HL-60 (cell line): ENCODE measurements around the gene BOD1L1.

Experiments
- DNase-seq, 2 experiments: peaks; one replicate each; pipeline ENCODE4 v3.0.0-alpha.2; 2010 to 2020; ENCODE audit warnings: low read depth in 1 of 2, low spot score in 1 of 2
- H3K27ac ChIP-seq: fragments of 250-450 bp; sonication (Bioruptor Pico); replicated peaks from 2 replicates; pipeline ENCODE4 v1.5.1; 2020; ENCODE audit warnings: mild to moderate bottlenecking, moderate library complexity
- H3K27me3 ChIP-seq: fragments of 250-450 bp; sonication (Bioruptor Pico); 2 replicates; pipeline ENCODE4 v1.5.1; 2021; ENCODE audit warnings: mild to moderate bottlenecking, moderate library complexity; ENCODE audit not compliant: insufficient read depth, poor library complexity, severe bottlenecking
- H3K4me3 ChIP-seq: replicated peaks from 2 replicates; pipeline ENCODE4 v1.5.1; 2011; ENCODE audit warnings: mild to moderate bottlenecking, control low read depth, low read length; ENCODE audit not compliant: insufficient read depth
- CTCF ChIP-seq: IDR thresholded peaks from one replicate; pipeline ENCODE4 v1.5.1; 2011; ENCODE audit warnings: low read length, control low read depth, inconsistent platforms; ENCODE audit not compliant: insufficient read depth
- GABPA ChIP-seq: IDR thresholded peaks from 2 replicates; pipeline ENCODE4 v1.6.1; 2012; ENCODE audit warnings: low read depth
- POLR2AphosphoS5 ChIP-seq: IDR thresholded peaks from 2 replicates; pipeline ENCODE4 v1.6.1; 2012; ENCODE audit warnings: low read depth
- SPI1 ChIP-seq: IDR thresholded peaks from 2 replicates; pipeline ENCODE4 v1.6.1; 2012; ENCODE audit warnings: low read depth, mild to moderate bottlenecking, borderline replicate concordance
- TF ChIP-seq, protein P1 (sequence below): IDR thresholded peaks from 2 replicates; pipeline ENCODE4 v1.6.1; 2012; ENCODE audit warnings: low read depth; ENCODE audit not compliant: insufficient replicate concordance

Gene BOD1L1

GRCh38 chr4:13611283-13611842, 16.2 kb downstream of the BOD1L1 start:
- Histone ChIP-seq H3K27me3 (no peaks in the 10 kb centered on the region), H3K4me3 (no peak overlapping the region), H3K27ac (no peak overlapping the region)
- DNase-seq, result no peak
- TF ChIP-seq POLR2AphosphoS5 (no peak), CTCF (no peak), SPI1 (no peak), GABPA (no peak)
- TF ChIP-seq, protein P1, sequence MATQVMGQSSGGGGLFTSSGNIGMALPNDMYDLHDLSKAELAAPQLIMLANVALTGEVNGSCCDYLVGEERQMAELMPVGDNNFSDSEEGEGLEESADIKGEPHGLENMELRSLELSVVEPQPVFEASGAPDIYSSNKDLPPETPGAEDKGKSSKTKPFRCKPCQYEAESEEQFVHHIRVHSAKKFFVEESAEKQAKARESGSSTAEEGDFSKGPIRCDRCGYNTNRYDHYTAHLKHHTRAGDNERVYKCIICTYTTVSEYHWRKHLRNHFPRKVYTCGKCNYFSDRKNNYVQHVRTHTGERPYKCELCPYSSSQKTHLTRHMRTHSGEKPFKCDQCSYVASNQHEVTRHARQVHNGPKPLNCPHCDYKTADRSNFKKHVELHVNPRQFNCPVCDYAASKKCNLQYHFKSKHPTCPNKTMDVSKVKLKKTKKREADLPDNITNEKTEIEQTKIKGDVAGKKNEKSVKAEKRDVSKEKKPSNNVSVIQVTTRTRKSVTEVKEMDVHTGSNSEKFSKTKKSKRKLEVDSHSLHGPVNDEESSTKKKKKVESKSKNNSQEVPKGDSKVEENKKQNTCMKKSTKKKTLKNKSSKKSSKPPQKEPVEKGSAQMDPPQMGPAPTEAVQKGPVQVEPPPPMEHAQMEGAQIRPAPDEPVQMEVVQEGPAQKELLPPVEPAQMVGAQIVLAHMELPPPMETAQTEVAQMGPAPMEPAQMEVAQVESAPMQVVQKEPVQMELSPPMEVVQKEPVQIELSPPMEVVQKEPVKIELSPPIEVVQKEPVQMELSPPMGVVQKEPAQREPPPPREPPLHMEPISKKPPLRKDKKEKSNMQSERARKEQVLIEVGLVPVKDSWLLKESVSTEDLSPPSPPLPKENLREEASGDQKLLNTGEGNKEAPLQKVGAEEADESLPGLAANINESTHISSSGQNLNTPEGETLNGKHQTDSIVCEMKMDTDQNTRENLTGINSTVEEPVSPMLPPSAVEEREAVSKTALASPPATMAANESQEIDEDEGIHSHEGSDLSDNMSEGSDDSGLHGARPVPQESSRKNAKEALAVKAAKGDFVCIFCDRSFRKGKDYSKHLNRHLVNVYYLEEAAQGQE, result no peak

GRCh38 chr4:13605330-13605729, 22.2 kb downstream of the BOD1L1 start:
- TF ChIP-seq SPI1 (no peak), GABPA (no peak), POLR2AphosphoS5 (no peak), CTCF (no peak)
- TF ChIP-seq, protein P1, result no peak
- H3K27ac ChIP-seq, result no peak overlapping the region
- DNase-seq, result no peak

GRCh38 chr4:13601848-13602247, 25.7 kb downstream of the BOD1L1 start:
- Histone ChIP-seq H3K4me3 (no peak overlapping the region), H3K27ac (no peak overlapping the region), H3K27me3 (no peaks in the 10 kb centered on the region)
- TF ChIP-seq CTCF (no peak), SPI1 (no peak), GABPA (no peak), POLR2AphosphoS5 (no peak)
- TF ChIP-seq, protein P1, result no peak
- no peak for DNase-seq

More at GRCh38 chr4:13605330-13605729, 22.2 kb downstream of the BOD1L1 start:
- H3K27me3 ChIP-seq, result no peaks in the 10 kb centered on the region
- H3K4me3 ChIP-seq, result no peak overlapping the region
